ACHN (cell line): Measurements from ENCODE around the gene NAT14.
"Not testable (repeated sequence)": the region's sequence is repeated elsewhere in the genome, so short reads cannot be mapped to it uniquely, and the experiment has no call there.

ENCODE experiments used
- DNase-seq: peaks from one replicate; pipeline ENCODE4 v3.0.0-alpha.2; 2015
- in situ Hi-C: cut with HindIII; loops from 2 replicates; pipeline ENCODE4 v1.10.0; 2017; ENCODE audit warnings: low sequenced_read_pairs, low pct_ligation_motif_present, low pct_unique_long_range_greater_than_20kb

The NAT14 gene, protein sequence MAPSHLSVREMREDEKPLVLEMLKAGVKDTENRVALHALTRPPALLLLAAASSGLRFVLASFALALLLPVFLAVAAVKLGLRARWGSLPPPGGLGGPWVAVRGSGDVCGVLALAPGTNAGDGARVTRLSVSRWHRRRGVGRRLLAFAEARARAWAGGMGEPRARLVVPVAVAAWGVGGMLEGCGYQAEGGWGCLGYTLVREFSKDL

GRCh38 chr19:55484593-55485438 lies at the start of gene NAT14:
NAT14 (plus strand) TSS chr19:55485188; CDS start chr19:55485709, 521 bp downstream.
- in situ Hi-C loops: no loop called here
- DNase-seq: peak; percentile 60

DNA sequence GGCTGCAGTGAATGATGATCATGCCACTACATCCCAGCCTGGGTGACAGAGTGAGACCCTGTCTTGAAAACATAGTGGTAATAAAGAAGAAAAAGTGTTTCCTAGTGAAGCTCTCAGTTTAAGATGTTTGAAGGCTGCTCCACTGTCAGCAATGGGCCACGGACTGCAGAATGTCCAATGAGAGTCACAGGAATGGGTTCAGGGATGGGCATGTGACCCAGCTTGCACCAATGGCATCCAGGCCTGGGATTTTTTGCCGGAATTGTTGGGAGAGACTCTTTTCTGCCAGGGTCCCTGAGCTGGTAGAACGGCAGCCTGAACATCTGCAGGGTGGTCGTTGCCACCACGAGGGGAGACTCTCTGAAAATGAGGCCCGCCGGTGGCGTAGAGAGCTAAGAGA lies 48.1 kb upstream of the NAT14 start:
- DNase-seq: no peak
- in situ Hi-C loops: no loop called here

DNA sequence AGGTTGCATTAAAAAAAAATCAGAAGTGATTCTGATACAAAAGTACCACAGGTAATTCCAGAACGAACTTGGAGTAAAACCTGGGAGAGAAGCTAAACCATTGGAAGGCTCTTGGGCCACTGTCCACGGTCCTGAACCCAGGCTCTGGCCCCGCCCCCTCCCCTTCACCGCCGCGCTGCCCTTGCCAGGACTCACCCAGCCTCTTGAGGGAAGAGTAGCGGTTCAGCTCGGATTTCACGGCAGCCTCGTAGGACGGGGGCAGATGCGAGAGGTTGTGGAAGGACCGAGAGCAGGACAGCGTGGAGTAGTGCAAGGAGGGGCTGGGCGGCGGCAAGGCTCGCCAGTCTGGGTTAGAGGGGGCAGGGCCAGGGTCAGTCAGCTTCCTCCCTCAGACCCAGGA lies 47.6 kb upstream of the NAT14 start:
- peak; percentile 77 for DNase-seq
- in situ Hi-C loops: no loop called here

DNA sequence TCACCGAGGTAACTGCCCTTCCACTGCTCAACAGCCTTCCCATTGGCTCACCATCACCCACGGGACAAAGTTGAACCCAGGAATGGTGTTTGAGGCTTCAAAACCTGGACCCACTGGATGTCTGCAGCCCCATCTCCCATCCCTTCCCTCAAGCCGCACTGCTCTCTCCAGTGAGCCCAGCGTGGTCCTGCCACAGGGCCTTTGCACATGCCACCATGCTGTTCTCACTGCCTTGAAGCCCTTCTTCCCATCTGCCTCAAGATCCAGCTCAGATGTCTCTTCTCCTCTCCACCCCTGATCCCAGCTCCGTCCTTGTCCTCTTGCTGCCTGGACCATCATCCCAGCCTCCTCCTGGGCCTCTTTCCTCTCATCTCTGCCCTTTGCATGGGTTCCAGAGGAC lies 45.9 kb upstream of the NAT14 start:
- DNase-seq: no peak
- in situ Hi-C loops: no loop called here

GRCh38 chr19:55440411-55441105 lies 44.4 kb upstream of the NAT14 start:
- no peak for DNase-seq
- in situ Hi-C loops: no loop called here

DNA sequence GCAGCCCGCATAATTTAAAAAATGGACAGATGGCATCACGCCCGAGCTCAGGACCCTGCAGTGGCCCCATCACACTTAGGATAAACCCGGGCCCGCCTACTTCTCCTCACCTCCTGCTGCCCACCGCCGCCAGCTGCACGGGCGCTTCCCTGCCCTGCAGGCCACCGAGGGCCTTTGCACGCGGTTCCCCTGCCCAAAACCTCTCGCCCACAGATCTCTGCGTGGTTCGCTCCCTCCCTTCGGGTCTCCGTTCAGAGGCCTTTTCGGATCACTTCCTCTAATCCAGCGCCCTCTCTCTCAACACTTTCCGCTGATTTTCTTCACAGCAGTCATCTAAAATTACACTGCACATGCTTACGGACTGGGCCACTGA lies 43.7 kb upstream of the NAT14 start:
- in situ Hi-C loops: no loop called here

GRCh38 chr19:55441692-55442321 lies 43.2 kb upstream of the NAT14 start:
- in situ Hi-C loops: no loop called here
- DNase-seq: no peak

More for the DNA sequence above, 43.7 kb upstream of the NAT14 start:
- no peak for DNase-seq

DNA sequence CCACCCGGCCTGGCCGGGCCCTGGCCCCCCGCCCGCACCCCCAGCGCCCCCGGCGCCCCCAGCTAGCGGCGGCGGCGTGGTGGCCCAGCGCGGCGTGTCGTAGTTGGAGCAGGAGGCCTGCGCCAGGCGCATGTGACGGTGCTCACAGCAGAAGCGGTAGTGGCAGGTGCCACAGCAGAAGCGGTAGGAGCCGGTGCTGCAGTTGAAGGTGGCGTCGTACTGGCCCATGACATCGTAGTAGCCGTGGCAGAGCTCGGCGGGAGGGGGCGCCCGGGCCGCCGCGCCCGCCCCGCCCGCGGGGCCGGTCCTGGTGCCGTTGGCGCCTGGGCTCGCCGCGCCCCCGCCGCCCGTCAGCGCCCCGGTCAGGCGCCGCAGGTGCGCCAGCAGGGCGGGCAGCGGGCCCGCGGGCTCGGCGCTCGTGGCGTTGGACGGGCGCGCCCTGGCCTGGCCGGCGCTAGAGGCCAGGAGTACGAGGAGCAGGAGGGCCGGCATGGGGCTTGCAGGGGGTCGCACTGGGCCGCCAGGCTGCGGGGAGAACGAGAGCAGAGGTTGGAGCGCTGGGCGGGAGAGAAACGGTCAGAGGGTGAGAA lies 42.5 kb upstream of the NAT14 start:
- in situ Hi-C loops: no loop called here
- DNase-seq: no peak

- in situ Hi-C loops: no loop called here
- no peak for DNase-seq
Measured at GRCh38 chr19:55443045-55443823, 41.8 kb upstream of the NAT14 start, which contains the start of gene SHISA7. SHISA7 (minus strand) TSS chr19:55443300; CDS start chr19:55442863, 437 bp downstream.

DNA sequence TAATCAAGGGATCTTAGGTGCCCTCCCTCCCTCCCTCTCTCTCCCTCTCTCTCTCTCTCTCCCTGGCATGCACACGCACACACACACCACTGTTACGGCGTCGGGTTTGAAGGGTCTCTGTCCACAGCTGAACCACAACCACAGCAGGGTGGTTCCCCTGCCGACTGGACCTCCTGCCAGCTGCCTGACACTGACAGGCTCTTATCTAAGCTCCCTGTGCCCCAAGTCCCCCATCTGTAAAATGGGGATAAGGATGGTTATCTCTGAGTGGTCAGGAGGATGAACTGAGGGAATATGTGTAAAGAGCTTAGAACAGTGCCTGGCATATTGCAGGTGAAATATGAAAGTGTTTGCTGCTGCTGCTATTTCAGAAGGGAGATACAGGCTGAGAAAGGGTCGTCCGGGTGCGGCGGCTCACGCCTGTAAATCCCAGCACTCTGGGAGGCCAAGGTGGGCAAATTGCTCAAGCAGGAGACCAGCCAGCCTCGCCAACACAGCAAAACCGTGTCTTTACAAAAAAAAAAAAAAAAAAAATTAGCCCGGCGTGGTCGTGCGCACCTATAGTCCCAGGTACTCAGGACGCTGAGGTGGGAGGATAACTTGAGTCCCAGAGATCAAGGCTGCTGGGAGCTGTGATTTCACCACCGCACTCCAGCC lies 41.0 kb upstream of the NAT14 start:
- in situ Hi-C loops: no loop called here
- no peak for DNase-seq

- in situ Hi-C loops: no loop called here
- no peak for DNase-seq
Measured at GRCh38 chr19:55444646-55445045, 40.3 kb upstream of the NAT14 start.

GRCh38 chr19:55446060-55446459 lies 38.9 kb upstream of the NAT14 start:
- in situ Hi-C loops: no loop called here
- DNase-seq: no peak

GRCh38 chr19:55447421-55448174 lies 37.4 kb upstream of the NAT14 start:
- DNase-seq: peak; percentile 61
- in situ Hi-C loops: no loop called here

GRCh38 chr19:55448175-55448490 lies 36.9 kb upstream of the NAT14 start:
- in situ Hi-C loops, DNase-seq: not testable (repeated sequence)

- in situ Hi-C loops: no loop called here
Measured at GRCh38 chr19:55449469-55449868, 35.5 kb upstream of the NAT14 start.

GRCh38 chr19:55451163-55451964 lies 33.6 kb upstream of the NAT14 start:
- in situ Hi-C loops: no loop called here

More at GRCh38 chr19:55449469-55449868, 35.5 kb upstream of the NAT14 start:
- DNase-seq: no peak

More at GRCh38 chr19:55451163-55451964, 33.6 kb upstream of the NAT14 start:
- DNase-seq: no peak
